Activated naive CD8-positive, alpha-beta T cell treated with anti-CD3 and anti-CD28 coated beads for 36 hours (primary cell): ENCODE data around the gene PCSK9. TPM values are rescaled to one million over a fixed set of nuclear protein-coding genes. Genes with fewer than 3 reads are reported as not detected.
"Not testable (repeated sequence)": the region's sequence is repeated elsewhere in the genome, so short reads cannot be mapped to it uniquely, and the experiment has no call there.

Source experiments
- DNase-seq: peaks from one replicate; pipeline ENCODE4 v3.0.0; 2021
- H3K27ac Mint-ChIP-seq: one replicate; pipeline ENCODE4 v1.8.0; 2022; ENCODE audit warnings: mild to moderate bottlenecking, moderate library complexity, mixed read lengths
- H3K27me3 Mint-ChIP-seq: one replicate; pipeline ENCODE4 v1.8.0; 2022; ENCODE audit warnings: mild to moderate bottlenecking, mixed read lengths
- H3K36me3 Mint-ChIP-seq: one replicate; pipeline ENCODE4 v1.8.0; 2021; ENCODE audit warnings: mild to moderate bottlenecking, mixed read lengths
- H3K4me1 Mint-ChIP-seq: one replicate; pipeline ENCODE4 v1.8.0; 2021; ENCODE audit warnings: mixed read lengths
- H3K4me3 Mint-ChIP-seq: one replicate; pipeline ENCODE4 v1.8.0; 2022; ENCODE audit warnings: mild to moderate bottlenecking, moderate library complexity, mixed read lengths
- H3K9me3 Mint-ChIP-seq: one replicate; pipeline ENCODE4 v1.8.0; 2022; ENCODE audit warnings: mixed read lengths
- total RNA-seq, 2 experiments: library from RNA; stranded (reverse); gene quantifications; one replicate each; pipeline ENCODE4 v1.2.3, GENCODE V29; 2021

The PCSK9 gene
- total RNA-seq, 2 experiments from 2014 or later: not detected

GRCh38 chr1:55092475-55092874, 53.1 kb downstream of the PCSK9 start:
- no peak for DNase-seq
- Mint-ChIP-seq H3K27me3 (no peaks in the 10 kb centered on the region), H3K9me3 (no peaks in the 10 kb centered on the region), H3K4me3 (no peak overlapping the region), H3K27ac (no peak overlapping the region), H3K4me1 (peaks cover 9% of the 10 kb centered on the region), H3K36me3 (peaks cover 22% of the 10 kb centered on the region)

DNA sequence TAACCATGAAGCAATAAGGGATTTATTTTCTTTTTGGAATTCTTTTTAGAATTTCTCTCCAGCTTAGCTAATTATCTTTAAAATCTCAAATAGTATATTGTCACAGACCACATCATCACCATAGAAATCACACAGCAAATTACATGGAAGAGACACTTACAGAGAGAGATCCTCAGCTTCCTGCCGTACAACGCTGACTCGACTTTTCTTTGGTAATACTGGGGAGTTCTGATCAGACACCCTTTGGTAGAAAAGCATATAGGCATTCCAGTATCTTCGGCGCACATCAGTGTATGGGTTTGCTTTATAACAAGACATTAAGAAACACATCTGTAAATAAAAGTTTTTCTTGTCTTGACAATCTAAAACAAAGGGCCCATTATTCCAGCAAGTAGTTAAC, 55.7 kb downstream of the PCSK9 start:
- H3K27me3 Mint-ChIP-seq: no peaks in the 10 kb centered on the region
- H3K4me1 Mint-ChIP-seq: peaks cover 1% of the 10 kb centered on the region
- H3K4me3 Mint-ChIP-seq: no peak overlapping the region
- H3K36me3 Mint-ChIP-seq: peaks cover 16% of the 10 kb centered on the region
- no peak overlapping the region for H3K27ac Mint-ChIP-seq
- DNase-seq: no peak
- no peaks in the 10 kb centered on the region for H3K9me3 Mint-ChIP-seq

DNA sequence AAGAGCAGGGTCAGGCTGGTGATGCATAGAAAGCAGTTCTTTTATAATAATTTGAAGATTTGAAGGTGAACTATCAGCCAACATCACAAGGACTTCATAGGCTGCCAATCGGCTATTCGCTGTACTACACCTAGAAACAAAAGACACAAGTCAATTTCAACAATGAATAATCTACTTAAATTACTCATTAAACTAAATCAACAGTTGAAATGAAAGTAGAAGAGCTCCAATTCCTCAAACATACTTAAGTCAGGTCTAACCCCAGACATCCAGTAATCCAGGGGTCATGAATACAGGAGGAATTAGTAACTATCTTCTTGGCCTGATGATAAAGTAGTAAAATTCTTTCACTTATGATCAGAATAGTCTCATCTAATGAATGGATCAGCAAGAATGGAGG, 64.5 kb downstream of the PCSK9 start:
- Mint-ChIP-seq H3K4me1 (no peaks in the 10 kb centered on the region), H3K27me3 (no peaks in the 10 kb centered on the region), H3K4me3 (no peak overlapping the region), H3K9me3 (no peaks in the 10 kb centered on the region), H3K36me3 (peaks cover 18% of the 10 kb centered on the region), H3K27ac (no peak overlapping the region)
- DNase-seq: no peak

DNA sequence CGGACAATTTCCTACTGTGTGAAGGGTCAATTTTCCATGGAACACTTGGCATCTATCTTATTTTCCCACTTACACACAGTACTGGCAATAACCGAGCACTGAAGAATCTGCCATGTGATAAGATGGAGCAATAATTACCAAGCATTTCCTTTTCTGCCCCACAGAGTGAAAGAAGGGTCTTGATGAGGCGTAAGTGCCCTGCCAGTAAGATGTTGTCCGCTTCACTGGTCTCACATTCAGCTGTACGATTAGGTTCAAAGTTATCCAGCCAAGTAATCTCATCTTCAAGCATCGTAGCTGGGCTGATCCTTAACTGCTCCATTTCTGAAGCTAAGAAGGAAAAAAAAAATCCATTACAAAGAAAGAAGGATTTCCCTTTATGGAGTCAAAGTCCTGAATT, 67.8 kb downstream of the PCSK9 start:
- Mint-ChIP-seq H3K36me3 (peaks cover 28% of the 10 kb centered on the region), H3K27ac (no peak overlapping the region), H3K4me1 (no peaks in the 10 kb centered on the region), H3K9me3 (no peaks in the 10 kb centered on the region), H3K27me3 (no peaks in the 10 kb centered on the region), H3K4me3 (no peak overlapping the region)
- no peak for DNase-seq

GRCh38 chr1:55109005-55109404, 69.7 kb downstream of the PCSK9 start:
- DNase-seq, H3K27me3 Mint-ChIP-seq, H3K4me3 Mint-ChIP-seq, H3K4me1 Mint-ChIP-seq, H3K27ac Mint-ChIP-seq, H3K9me3 Mint-ChIP-seq: not testable (repeated sequence)
- H3K36me3 Mint-ChIP-seq: peaks cover 43% of the 10 kb centered on the region

Other genes with a start within 250 kb of the PCSK9 start
- gene TTC22, start 238.2 kb upstream of the PCSK9 start, total RNA-seq: 1 to 10 TPM; 4.8 to 5.3 TPM
- 10 to 100 TPM; 66.1 to 69.4 TPM for gene DHCR24, start 152.4 kb upstream of the PCSK9 start, total RNA-seq
- not detected for gene TMEM61, start 58.9 kb upstream of the PCSK9 start, total RNA-seq
- gene BSND, start 40.6 kb upstream of the PCSK9 start, total RNA-seq: not detected
- gene USP24, start 175.8 kb downstream of the PCSK9 start, total RNA-seq: 10 to 100 TPM; 44.4 to 51.2 TPM